DMS53 (cell line): ENCODE measurements around the gene TXNDC11.

Experiments
- DNase-seq: peaks from one replicate; lab custom pipeline; 2025; lab: John Stamatoyannopoulos, UW

The TXNDC11 gene

DNA sequence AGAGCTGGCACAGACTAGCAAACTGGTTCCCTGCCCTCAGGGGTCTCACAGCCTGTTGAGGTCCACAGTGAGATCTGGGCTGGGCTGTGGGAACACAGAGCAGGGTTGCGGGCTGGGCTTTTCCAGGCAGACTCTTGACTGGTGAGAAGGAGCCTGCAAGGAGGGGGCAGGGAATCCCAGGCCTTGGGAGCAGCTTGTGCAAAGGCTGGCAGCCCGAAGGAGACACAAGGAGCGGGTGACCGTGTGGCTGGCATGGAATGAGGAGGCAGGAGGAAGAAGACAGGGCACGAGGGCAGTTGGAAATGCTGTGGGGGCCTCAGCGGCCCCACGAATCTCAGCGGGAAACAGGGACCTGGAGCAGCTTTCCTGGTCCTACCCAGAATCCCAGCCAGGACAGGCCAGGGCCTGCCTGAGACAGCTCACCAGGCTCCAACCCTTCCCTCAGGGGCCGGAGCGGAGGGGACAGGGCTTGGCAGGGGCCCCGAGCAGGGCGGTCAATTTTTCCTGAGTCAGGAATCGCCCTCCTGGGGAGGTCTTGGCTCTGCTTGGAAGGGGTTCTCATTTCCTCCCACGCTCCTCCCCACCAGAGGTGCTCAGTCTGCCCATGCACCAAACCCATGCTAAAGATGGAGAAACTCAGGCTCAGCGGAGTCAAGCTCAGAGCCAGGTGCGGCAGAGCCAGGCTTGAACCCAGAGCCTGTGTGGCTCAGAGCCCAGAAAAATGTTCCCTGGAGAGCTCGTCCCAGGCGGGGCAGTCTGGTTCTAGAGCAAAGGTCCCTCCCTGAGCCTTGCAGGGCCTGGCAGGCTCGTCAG, 83.6 kb downstream of the TXNDC11 start:
- DNase-seq = no peak

GRCh38 chr16:11657556-11657955, 85.1 kb downstream of the TXNDC11 start:
- no peak for DNase-seq

DNA sequence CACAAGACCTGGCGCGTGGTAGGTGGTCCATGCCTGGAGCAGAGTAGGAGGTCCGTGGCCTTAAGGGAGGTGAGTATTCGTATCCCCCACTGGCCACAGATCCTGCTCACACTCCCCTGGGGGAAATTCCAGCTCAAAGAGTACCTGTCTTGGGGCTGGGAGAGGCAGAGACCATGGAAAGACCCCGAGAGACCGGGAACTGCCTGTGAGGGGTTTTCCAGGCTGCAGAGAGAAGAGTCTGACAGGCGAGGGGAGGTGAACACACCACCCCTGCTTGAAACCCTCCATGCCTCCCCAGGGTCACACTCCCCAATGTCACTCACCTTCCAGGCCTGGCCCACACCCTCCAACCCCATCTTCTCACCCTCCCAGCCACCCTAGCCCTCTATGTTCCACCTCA, 87.0 kb downstream of the TXNDC11 start:
- no peak for DNase-seq

GRCh38 chr16:11651796-11652195, 90.9 kb downstream of the TXNDC11 start:
- no peak for DNase-seq

GRCh38 chr16:11650641-11651591, 91.7 kb downstream of the TXNDC11 start:
- DNase-seq = no peak

DNA sequence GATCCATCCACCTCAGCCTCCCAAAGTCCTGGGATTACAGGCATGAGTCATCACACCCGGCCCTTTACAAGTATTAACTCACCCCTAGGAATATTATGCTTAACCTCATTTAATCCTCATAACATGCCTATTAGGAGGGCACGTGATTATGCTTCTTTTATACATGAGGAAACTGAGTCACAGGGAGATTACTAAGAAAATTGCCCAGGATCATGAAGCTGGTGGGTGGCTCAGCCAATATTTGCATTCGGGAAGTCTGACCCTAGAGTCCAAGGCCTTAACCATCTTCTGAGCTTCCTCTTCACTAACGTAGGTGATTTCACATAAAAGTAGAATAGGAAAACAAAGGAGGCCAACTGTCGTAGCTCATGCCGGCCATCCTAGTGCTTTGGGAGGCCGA, 93.4 kb downstream of the TXNDC11 start:
- DNase-seq = no peak

GRCh38 chr16:11642765-11643116, 99.9 kb downstream of the TXNDC11 start:
- DNase-seq = no peak

DNA sequence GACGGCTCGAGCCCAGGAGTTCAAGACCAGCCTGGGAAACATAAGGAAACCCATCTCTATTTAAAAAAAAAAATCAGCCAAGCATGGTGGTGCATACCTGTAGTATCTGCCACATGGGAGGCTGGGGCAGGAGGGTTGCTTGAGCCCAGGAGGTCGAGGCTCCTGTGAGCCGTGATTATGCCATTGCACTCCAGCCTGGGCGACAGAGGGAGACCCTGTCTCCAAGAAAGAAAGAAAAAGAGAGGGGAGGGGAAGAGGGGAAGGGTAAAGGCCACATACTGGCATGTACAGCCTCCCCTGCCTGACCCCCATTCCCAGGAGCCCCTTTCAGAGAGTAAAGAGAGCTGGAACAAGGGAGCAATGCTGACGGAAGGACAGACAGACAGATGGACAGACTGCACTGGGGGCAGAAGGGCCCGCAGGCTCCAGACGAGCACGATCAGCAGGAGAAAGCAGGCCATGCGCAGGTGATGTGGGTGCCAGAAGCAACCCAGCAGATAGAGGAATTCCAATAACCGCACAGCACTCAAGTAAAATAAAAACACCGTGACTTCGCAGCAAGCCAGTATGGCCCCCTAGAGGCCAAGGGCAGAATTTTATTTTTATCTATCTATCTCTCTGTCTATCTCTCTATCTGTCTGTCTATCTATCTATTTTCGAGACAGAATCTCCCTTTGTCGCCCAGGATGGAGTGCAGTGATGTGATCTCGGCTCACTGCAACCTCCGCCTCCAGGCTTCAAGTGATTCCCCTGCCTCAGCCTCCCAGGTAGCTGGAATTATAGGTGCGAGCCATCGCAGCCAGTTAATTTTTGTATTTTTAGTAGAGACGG, 101.5 kb downstream of the TXNDC11 start:
- peak; percentile 82 for DNase-seq

- DNase-seq = peak; percentile 92
These were observed 102.4 kb downstream of the TXNDC11 start for GRCh38 chr16:11639925-11640899.

GRCh38 chr16:11639008-11639562, 103.6 kb downstream of the TXNDC11 start:
- DNase-seq = no peak

- DNase-seq = no peak
These were observed 104.5 kb downstream of the TXNDC11 start for GRCh38 chr16:11638140-11638539.

DNA sequence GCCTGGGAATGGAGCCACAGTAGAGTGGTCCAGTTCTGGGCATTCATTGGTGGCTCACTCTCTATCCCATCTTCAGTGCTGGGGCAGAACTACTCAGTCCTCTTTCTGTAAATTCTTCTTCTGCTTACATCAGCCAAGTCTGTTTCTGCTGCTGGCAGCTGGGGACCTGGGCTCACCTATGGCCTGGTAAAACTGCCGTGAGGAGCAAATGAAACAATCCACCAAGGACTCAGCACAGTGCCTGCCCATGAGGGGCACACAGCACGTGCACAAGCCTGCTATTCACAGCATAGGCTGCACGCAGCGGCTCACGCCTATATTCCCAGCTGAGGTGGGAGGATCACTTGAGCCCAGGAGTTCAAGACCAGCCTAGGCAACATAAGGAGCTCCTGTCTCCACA, 105.3 kb downstream of the TXNDC11 start:
- peak; percentile 30 for DNase-seq

- DNase-seq = peak; percentile 98
These were observed 106.4 kb downstream of the TXNDC11 start for GRCh38 chr16:11636172-11636721.

DNA sequence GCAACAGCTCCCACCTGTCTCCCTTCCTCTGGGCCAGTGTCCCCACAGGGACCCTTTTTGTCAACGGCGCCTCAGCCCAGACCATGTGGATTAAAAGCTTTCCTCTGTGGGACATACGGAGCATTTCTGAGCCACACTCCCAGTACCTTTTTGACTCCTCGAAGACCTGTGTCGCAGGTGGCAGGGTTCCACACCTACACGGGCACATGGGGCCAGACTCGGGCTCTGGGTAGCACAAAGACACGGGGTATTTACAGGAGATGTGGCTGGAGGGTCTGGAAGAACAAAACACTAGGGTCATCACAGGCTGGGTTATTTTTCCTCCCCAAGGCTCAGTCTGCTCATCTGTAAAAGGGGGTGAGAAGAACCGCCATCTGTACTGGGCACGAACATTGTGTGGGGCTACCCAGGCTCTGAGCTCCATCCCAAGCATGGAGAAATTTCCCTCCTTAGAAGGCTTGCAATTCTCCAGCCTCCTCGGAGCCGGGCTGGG, 106.9 kb downstream of the TXNDC11 start:
- DNase-seq = no peak

- DNase-seq = no peak
These were observed 107.5 kb downstream of the TXNDC11 start for GRCh38 chr16:11635113-11635652.

- DNase-seq = no peak
These were observed 108.3 kb downstream of the TXNDC11 start for GRCh38 chr16:11634312-11634711.

- no peak for DNase-seq
These were observed 109.5 kb downstream of the TXNDC11 start for GRCh38 chr16:11633113-11633512.

DNA sequence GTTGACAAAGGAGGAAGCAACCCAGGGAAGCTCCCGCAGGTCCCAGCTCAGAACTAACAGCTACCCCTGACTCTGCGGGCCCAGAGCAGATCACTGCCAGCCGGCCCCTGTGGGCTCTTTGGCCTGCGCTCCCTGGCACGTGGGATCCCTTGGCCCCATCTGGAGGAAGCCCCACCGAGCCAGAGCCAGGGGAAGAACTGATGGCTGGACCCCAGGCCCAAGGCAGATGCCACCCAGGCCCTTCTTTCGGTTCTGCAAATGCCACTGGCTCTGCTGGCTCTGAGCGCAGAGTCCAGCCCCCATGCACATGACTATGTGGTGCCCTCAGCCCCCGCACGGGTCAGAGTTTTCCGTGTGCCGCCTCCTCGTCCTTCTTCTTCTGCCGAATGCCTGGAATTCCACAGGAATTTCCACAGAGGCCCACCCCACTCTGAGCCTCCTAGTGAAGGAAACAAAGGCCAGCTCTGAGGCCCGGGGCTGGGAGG, 110.2 kb downstream of the TXNDC11 start:
- no peak for DNase-seq

GRCh38 chr16:11631214-11631613, 111.4 kb downstream of the TXNDC11 start:
- no peak for DNase-seq

GRCh38 chr16:11630768-11631056, 111.9 kb downstream of the TXNDC11 start:
- no peak for DNase-seq
